Measurements from ENCODE around the gene MRPL49.
A peak's percentile ranks its signal among the peaks of the same experiment; 100 is the strongest.
"Not testable (repeated sequence)": the region's sequence is repeated elsewhere in the genome, so short reads cannot be mapped to it uniquely, and the experiment has no call there.

MRPL49 gene

GRCh38 chr11:65134952-65135632 is 13.0 kb downstream of the MRPL49 start:
- DNase-seq = no peak

- DNase-seq = no peak
Measured at GRCh38 chr11:65135633-65136145, 13.6 kb downstream of the MRPL49 start.

GRCh38 chr11:65136515-65137096 is 14.5 kb downstream of the MRPL49 start:
- no peak for DNase-seq

GRCh38 chr11:65141896-65142494 is 19.9 kb downstream of the MRPL49 start:
- no peak for DNase-seq

GRCh38 chr11:65147352-65148075 is 25.4 kb downstream of the MRPL49 start:
- no peak for DNase-seq

GRCh38 chr11:65148657-65149056 is 26.5 kb downstream of the MRPL49 start:
- no peak for DNase-seq

GRCh38 chr11:65150131-65150508 is 28.0 kb downstream of the MRPL49 start:
- not testable (repeated sequence) for DNase-seq

GRCh38 chr11:65150509-65151299 is 28.6 kb downstream of the MRPL49 start:
- DNase-seq = peak; percentile 32

- no peak for DNase-seq
Measured at GRCh38 chr11:65151331-65151899, 29.3 kb downstream of the MRPL49 start.

GRCh38 chr11:65152122-65152521 is 30.0 kb downstream of the MRPL49 start:
- no peak for DNase-seq

- no peak for DNase-seq
Measured at GRCh38 chr11:65156256-65156655, 34.1 kb downstream of the MRPL49 start.

GRCh38 chr11:65156926-65157325 is 34.8 kb downstream of the MRPL49 start:
- DNase-seq = no peak

- DNase-seq = no peak
Measured at GRCh38 chr11:65157336-65157735, 35.2 kb downstream of the MRPL49 start.

GRCh38 chr11:65159012-65159411 is 36.9 kb downstream of the MRPL49 start:
- DNase-seq = no peak

GRCh38 chr11:65160643-65161042 is 38.5 kb downstream of the MRPL49 start:
- no peak for DNase-seq

GRCh38 chr11:65163684-65164083 is 41.6 kb downstream of the MRPL49 start:
- no peak for DNase-seq

GRCh38 chr11:65165410-65166317 is 43.5 kb downstream of the MRPL49 start:
- no peak for DNase-seq

- DNase-seq = no peak
Measured at GRCh38 chr11:65166893-65167292, 44.8 kb downstream of the MRPL49 start.

- no peak for DNase-seq
Measured at GRCh38 chr11:65167656-65168055, 45.5 kb downstream of the MRPL49 start.

- DNase-seq = no peak
Measured at GRCh38 chr11:65169164-65169641, 47.1 kb downstream of the MRPL49 start.

GRCh38 chr11:65170058-65170534 is 48.0 kb downstream of the MRPL49 start, which contains the start of gene SPDYC:
Gene SPDYC (plus strand): TSS chr11:65170233. CDS start chr11:65171358, 1,125 bp downstream.
- no peak for DNase-seq
